ENCODE results near the gene GNL2. TPM values are rescaled to one million over a fixed set of nuclear protein-coding genes. Genes with fewer than 3 reads are reported as not detected.
"Not testable (repeated sequence)": the region's sequence is repeated elsewhere in the genome, so short reads cannot be mapped to it uniquely, and the experiment has no call there.

Gene GNL2
- total RNA-seq, 1 donor from 2014 or later = 61.1 TPM

GRCh38 chr1:37519613-37520012 is 76.1 kb downstream of the GNL2 start:
- no peak for TF ChIP-seq CTCF (IDR thresholded peaks at IDR 0.05; ENCODE audit: unreplicated experiment)
- DNase-seq (ENCODE audit: low spot score in 2 of 2, unreplicated experiment in 2 of 2) = no peak
- Mint-ChIP-seq H3K9me3 (no peaks in the 10 kb centered on the region), H3K27ac (no peak overlapping the region), H3K4me3 (no peak overlapping the region), H3K4me1 (peaks cover 11% of the 10 kb centered on the region), H3K27me3 (ENCODE audit: low read depth) (peaks cover 3% of the 10 kb centered on the region), H3K36me3 (no peaks in the 10 kb centered on the region)

GRCh38 chr1:37518929-37519328 is 76.8 kb downstream of the GNL2 start:
- not testable (repeated sequence) for H3K4me3 Mint-ChIP-seq; H3K27me3 Mint-ChIP-seq (ENCODE audit: low read depth); H3K9me3 Mint-ChIP-seq; H3K36me3 Mint-ChIP-seq; H3K27ac Mint-ChIP-seq; DNase-seq (ENCODE audit: low spot score in 2 of 2, unreplicated experiment in 2 of 2)
- peaks cover 11% of the 10 kb centered on the region for H3K4me1 Mint-ChIP-seq

- H3K9me3 Mint-ChIP-seq; H3K27ac Mint-ChIP-seq; H3K27me3 Mint-ChIP-seq (ENCODE audit: low read depth); DNase-seq (ENCODE audit: low spot score in 2 of 2, unreplicated experiment in 2 of 2); H3K4me3 Mint-ChIP-seq; H3K36me3 Mint-ChIP-seq: not testable (repeated sequence)
- H3K4me1 Mint-ChIP-seq = peaks cover 15% of the 10 kb centered on the region
Observed at GRCh38 chr1:37518241-37518640, 77.5 kb downstream of the GNL2 start.

- Mint-ChIP-seq H3K27me3 (ENCODE audit: low read depth) (peaks cover 3% of the 10 kb centered on the region), H3K4me3 (no peak overlapping the region), H3K9me3 (no peaks in the 10 kb centered on the region), H3K36me3 (no peaks in the 10 kb centered on the region), H3K27ac (no peak overlapping the region), H3K4me1 (peaks cover 17% of the 10 kb centered on the region)
- TF ChIP-seq CTCF (IDR thresholded peaks at IDR 0.05; ENCODE audit: unreplicated experiment) = no peak
- no peak for DNase-seq (ENCODE audit: low spot score in 2 of 2, unreplicated experiment in 2 of 2)
Observed at GRCh38 chr1:37517569-37517968, 78.2 kb downstream of the GNL2 start.

Other genes with a start within 250 kb of the GNL2 start
- gene ZC3H12A, start 121.4 kb downstream of the GNL2 start, total RNA-seq = 8.9 to 11.1 TPM (median 9.2 TPM) in 3 replicates
- 58.2 to 58.7 TPM (median 58.4 TPM) in 3 replicates for gene MEAF6, start 81.2 kb downstream of the GNL2 start, total RNA-seq
- 22.9 to 27.1 TPM (median 23.7 TPM) in 3 replicates for gene SNIP1, start 41.6 kb downstream of the GNL2 start, total RNA-seq
- 12.5 to 15.7 TPM (median 14.9 TPM) in 3 replicates for gene DNALI1, start 39.0 kb downstream of the GNL2 start, total RNA-seq
- 0.20 to 0.51 TPM (median 0.43 TPM) in 3 replicates for gene RSPO1, start 39.0 kb upstream of the GNL2 start, total RNA-seq
- 12.8 to 14.6 TPM (median 13.5 TPM) in 3 replicates for gene CDCA8, start 96.6 kb upstream of the GNL2 start, total RNA-seq
- 0.18 to 0.25 TPM (median 0.24 TPM) in 3 replicates for gene EPHA10, start 169.2 kb upstream of the GNL2 start, total RNA-seq
- 1.4 to 1.8 TPM (median 1.8 TPM) in 3 replicates for gene MANEAL, start 197.9 kb upstream of the GNL2 start, total RNA-seq
- gene C1orf122, start 211.9 kb upstream of the GNL2 start, total RNA-seq = 36.8 to 42.4 TPM (median 41.0 TPM) in 3 replicates
- gene YRDC, start 212.3 kb upstream of the GNL2 start, total RNA-seq = 18.6 to 21.2 TPM (median 19.8 TPM) in 3 replicates